Glomerular visceral epithelial cell (primary cell): ENCODE data around the gene ZNF593OS.
A peak's percentile ranks its signal among the peaks of the same experiment; 100 is the strongest.

Experiments used
- DNase-seq: peaks from one replicate; pipeline ENCODE4 v3.0.0-alpha.2; 2016; ENCODE audit errors: extremely low spot score

The ZNF593OS gene

GRCh38 chr1:26171084-26172072 is at the start of gene ZNF593OS:
Gene ZNF593OS (minus strand): TSS chr1:26171832. CDS start chr1:26171661, 171 bp downstream.
- no peak for DNase-seq

GRCh38 chr1:26221094-26221493 is 49.5 kb upstream of the ZNF593OS start:
- DNase-seq: no peak

GRCh38 chr1:26220199-26220912 is 48.7 kb upstream of the ZNF593OS start:
- DNase-seq: no peak

DNA sequence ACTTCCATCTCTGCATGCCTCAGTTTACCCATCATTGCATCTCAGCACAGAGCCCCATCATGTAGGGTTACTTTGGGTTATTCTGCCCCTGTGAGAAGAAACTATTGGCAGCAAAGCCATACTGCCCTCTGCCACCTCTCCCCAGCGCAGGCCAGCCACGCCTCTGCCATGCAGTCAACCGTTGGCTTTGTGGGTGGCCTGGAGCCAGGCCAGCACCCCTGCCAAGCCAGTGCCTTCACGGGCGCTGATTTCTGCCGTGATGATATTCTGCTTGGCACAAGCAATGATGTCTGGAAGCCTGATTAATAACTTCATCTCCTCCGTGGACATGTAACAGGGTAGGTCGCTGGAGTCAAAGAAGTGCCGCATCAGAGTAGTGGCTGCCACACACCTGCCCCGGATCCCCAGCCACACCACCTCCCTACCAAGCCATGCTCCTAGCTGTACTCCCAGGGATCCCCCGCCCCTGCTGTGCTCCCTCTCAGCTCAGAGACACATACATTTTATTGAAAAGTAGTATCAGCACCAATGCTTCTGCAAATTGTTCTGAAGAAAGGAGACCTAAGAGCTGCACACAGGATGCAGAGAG is 47.4 kb upstream of the ZNF593OS start:
- DNase-seq: peak; percentile 89

- DNase-seq: no peak
Measured at GRCh38 chr1:26215246-26215645, 43.6 kb upstream of the ZNF593OS start.

DNA sequence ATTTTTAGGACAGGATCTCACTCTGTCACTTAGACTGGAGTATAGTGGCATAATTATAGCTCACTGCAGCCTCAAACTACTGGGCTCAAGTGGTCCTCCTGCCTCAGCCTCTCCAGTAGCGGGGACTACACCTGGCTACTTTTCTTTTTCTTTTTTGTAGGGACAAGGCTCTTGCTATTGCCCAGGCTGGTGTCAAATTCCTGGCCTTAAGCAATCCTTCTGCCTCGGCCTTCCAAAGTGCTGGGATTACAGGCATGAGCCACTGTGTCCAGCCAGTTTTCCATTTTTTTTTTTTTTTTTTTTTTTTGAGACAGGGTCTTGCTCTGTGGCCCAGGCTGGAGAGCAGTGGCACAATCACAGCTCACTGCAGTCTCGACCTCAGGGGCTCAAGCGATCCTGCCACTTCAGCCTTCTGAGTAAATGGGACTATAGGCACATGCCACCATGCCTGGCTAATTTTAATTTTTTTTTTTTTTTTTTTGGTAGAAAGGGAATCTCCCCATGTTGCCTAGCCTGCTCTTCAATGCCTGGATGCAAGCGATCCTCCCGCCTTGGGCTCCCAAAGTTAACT is 41.8 kb upstream of the ZNF593OS start:
- no peak for DNase-seq

DNA sequence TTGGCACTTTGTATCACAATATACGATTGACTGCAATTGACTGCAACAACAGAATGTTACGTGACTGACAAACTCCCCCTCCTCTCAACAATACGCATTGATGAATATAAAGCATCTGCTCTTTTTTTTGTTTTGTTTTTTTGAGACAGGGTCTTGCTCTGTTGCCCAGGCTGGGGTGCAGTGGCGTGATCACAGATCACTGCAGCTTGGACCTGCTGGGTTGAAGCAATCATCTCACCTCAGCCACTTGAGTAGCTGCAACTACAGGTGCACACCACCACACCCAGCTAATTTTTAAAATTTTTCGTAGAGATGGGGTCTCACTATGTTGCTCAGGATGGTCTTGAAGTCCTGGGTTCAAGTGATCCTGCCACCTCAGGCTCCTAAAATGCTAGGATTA is 41.1 kb upstream of the ZNF593OS start:
- DNase-seq: no peak

- no peak for DNase-seq
Measured at GRCh38 chr1:26210147-26210870, 38.7 kb upstream of the ZNF593OS start.

DNA sequence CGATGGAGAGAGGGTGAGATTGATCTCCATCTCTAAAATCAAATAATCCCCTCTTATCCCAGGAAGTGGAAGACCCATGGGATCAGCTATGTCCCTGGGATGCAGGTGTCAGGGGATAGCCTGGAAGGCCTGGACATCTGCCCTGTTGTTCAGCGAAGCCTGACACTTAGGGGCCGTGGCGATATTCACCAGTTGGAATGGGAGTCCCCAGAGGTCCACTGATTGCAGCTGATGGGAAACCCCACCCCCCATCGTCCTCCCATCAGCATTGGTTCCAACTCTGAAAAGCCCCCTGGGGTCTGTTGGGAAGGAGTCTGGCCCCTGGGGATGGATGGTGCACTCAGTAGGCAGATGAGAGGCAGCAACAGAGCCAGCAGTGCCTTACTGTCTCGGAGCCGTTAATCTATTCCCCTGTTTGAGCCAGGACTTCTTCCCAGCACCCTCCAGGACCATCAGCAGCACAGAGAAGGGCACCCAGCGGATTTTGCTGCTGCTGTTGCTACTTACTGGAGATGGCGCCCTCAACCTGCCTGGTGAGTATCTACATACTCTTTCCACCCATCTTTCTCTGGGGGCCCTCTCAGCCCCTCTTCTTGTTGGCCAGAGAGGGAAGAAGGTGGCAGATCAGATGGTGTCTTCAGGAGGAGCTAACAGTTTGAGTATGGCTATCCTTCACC is 32.1 kb upstream of the ZNF593OS start:
- no peak for DNase-seq

GRCh38 chr1:26200413-26200812 is 28.8 kb upstream of the ZNF593OS start:
- DNase-seq: no peak

- DNase-seq: no peak
Measured at GRCh38 chr1:26197813-26198212, 26.2 kb upstream of the ZNF593OS start.

- DNase-seq: no peak
Measured at GRCh38 chr1:26197301-26197700, 25.7 kb upstream of the ZNF593OS start.

GRCh38 chr1:26195805-26196204 is 24.2 kb upstream of the ZNF593OS start:
- DNase-seq: no peak

- no peak for DNase-seq
Measured at GRCh38 chr1:26191739-26192138, 20.1 kb upstream of the ZNF593OS start.

- DNase-seq: peak; percentile 57
Measured at GRCh38 chr1:26190373-26190987, 18.8 kb upstream of the ZNF593OS start, which contains the start of gene CATSPER4. Gene CATSPER4 (plus strand): TSS chr1:26190602. CDS start chr1:26190628, 26 bp downstream.

DNA sequence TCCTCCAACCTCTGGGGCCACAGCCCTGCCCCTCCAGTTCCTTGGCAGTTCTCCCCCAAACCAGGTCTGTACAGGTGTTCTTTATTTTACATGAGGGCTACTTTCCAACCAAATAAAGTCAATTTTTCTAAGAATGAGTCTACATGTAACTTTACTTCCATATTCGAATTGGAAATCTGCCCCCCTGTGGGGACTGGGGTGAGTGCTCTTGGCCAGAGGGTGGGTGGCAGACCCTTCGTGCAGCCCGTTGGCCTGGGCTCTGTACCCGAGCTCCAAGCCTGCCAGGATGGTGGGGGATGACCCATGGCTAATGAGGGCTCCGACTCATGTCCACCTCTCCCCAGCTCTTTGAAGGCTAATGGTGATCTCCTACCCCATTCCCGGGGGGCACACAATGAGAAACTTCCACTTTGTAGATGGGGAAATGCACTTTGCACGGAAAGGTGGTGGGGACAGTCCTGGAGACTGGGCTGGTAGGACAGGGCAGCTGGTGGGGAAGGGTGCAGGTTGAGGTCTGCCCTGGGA is 18.2 kb upstream of the ZNF593OS start:
- DNase-seq: no peak

DNA sequence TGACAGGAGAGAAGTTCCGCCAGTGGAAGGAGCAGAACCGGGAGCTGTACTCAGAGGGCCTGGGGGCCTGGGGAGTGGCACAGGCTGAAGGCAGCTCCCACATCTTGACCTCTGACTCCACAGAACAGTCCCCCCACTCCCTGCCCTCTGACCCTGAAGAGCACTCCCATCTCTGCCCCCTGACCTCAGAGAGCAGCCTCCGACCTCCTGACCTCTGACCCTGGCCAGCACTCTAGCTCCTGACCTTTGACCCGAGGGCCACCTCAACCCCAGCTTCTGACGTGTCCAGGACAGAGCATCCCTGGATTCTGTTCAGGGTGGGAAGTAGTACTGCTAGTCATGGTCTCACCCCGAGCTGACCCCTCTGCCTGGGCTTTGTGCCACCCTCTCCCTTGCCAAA is 17.7 kb upstream of the ZNF593OS start:
- DNase-seq: no peak

DNA sequence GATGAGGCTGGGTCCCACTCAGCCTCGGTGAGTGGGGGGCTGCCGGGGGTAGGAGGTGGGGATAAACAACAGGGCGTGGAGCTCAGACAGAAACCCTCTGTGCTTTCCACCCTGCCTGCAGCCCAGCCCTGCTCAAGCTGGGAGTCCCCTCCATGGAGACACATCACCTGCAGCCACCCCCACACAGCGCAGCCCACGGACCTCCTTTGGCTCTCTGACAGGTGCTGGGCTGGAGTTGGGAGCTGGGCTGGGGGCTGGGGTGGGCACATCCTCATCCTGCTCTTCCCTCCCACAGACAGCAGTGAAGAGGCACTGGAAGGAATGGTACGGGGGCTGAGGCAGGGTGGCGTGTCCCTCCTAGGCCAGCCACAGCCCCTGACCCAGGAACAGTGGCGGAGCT is 16.8 kb upstream of the ZNF593OS start:
- DNase-seq: no peak

DNA sequence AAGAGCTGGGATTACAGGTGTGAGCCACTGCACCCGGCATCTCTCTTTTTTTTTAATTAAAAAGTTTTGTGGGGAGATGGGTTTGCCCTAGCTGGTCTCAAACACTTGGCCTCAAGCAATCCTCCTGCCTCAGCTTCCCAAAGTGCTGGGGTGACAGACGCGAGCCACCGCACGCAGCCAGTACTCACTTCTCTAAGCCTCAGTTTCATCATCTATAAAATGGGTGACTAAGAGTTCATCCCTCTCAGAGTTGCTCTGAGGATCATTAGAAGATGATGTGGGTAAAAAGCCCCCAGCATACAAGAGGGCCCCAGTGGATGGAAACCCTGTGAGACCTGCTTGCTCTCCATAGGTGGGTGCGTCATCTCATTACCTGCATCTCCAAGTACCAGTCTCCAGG is 16.2 kb upstream of the ZNF593OS start:
- DNase-seq: no peak

- no peak for DNase-seq
Measured at GRCh38 chr1:26184883-26185282, 13.3 kb upstream of the ZNF593OS start.
